SU-DHL-6 (cell line): Measurements from ENCODE around the gene PPP1R7.

ENCODE experiments used
- H2AFZ ChIP-seq: fragments of 200-600 bp; sonication (generic); 2 replicates; pipeline ENCODE4 v1.6.1; 2014; ENCODE audit warnings: low read depth, mild to moderate bottlenecking, moderate library complexity, mixed read lengths, antibody characterized with exemption, low read length; ENCODE audit not compliant: severe bottlenecking
- H3F3A ChIP-seq: fragments of 200-600 bp; shearing (Covaris generic); 2 replicates; pipeline ENCODE4 v1.6.0; 2016; ENCODE audit warnings: antibody characterized with exemption, mild to moderate bottlenecking; ENCODE audit not compliant: insufficient read depth
- H3K27ac ChIP-seq: fragments of 200-600 bp; sonication (generic); 2 replicates; pipeline ENCODE4 v1.5.1; 2016; ENCODE audit warnings: low read depth, mild to moderate bottlenecking, low read length, moderate library complexity, mixed read lengths
- H3K27me3 ChIP-seq: fragments of 200-600 bp; sonication (generic), shearing (Covaris generic); 2 replicates; pipeline ENCODE4 v1.6.0; 2014; ENCODE audit warnings: mild to moderate bottlenecking, low read length
- H3K36me3 ChIP-seq: fragments of 200-600 bp; sonication (generic); 2 replicates; pipeline ENCODE4 v1.6.1; 2014; ENCODE audit warnings: mild to moderate bottlenecking, low read length, mixed read lengths
- H3K4me2 ChIP-seq: fragments of 300-600, 200-600 bp; shearing (Covaris generic), sonication (generic); 2 replicates; pipeline ENCODE4 v1.6.0; 2014; ENCODE audit warnings: low read length, low read depth, mild to moderate bottlenecking; ENCODE audit not compliant: poor library complexity, severe bottlenecking
- H3K4me3 ChIP-seq: fragments of 200-600 bp; sonication (generic); 2 replicates; pipeline ENCODE4 v1.5.1; 2014; ENCODE audit warnings: antibody characterized with exemption, low read length, mild to moderate bottlenecking, mixed read lengths; ENCODE audit not compliant: insufficient read depth, poor library complexity, severe bottlenecking
- H3K79me2 ChIP-seq: fragments of 200-600 bp; sonication (generic); 2 replicates; pipeline ENCODE4 v1.6.1; 2014; ENCODE audit warnings: mild to moderate bottlenecking, low read length, moderate library complexity; ENCODE audit not compliant: insufficient read depth
- H3K9ac ChIP-seq: fragments of 200-600 bp; sonication (generic); 2 replicates; pipeline ENCODE4 v1.7.0; 2014; ENCODE audit warnings: mild to moderate bottlenecking, low read length
- H3K9me2 ChIP-seq: fragments of 200-600 bp; sonication (generic); replicated peaks from 2 replicates; pipeline ENCODE4 v1.6.1; 2014; ENCODE audit warnings: low read length; ENCODE audit not compliant: insufficient read depth
- H3K9me3 ChIP-seq: fragments of 200-600 bp; sonication (generic); 2 replicates; pipeline ENCODE4 v1.6.1; 2014; ENCODE audit warnings: low read length, mixed read lengths; ENCODE audit not compliant: insufficient read depth
- H4K20me1 ChIP-seq: fragments of 200-600 bp; sonication (generic); 2 replicates; pipeline ENCODE4 v1.6.1; 2014; ENCODE audit warnings: low read depth, mild to moderate bottlenecking, antibody characterized with exemption, low read length, moderate library complexity, mixed read lengths
- CTCF ChIP-seq: fragments of 200-600 bp; sonication (generic); IDR thresholded peaks from one replicate; pipeline ENCODE4 v1.5.1; 2017; ENCODE audit warnings: antibody characterized with exemption, mild to moderate bottlenecking, low read length, moderate library complexity; ENCODE audit not compliant: insufficient read depth, poor library complexity, severe bottlenecking
- EZH2phosphoT487 ChIP-seq: fragments of 200-600 bp; sonication (generic), shearing (Covaris generic); conservative IDR thresholded peaks from 2 replicates; pipeline ENCODE4 v1.6.1; 2018; ENCODE audit warnings: mild to moderate bottlenecking, antibody characterized with exemption, low read length, moderate library complexity, mixed read lengths

Gene PPP1R7

DNA sequence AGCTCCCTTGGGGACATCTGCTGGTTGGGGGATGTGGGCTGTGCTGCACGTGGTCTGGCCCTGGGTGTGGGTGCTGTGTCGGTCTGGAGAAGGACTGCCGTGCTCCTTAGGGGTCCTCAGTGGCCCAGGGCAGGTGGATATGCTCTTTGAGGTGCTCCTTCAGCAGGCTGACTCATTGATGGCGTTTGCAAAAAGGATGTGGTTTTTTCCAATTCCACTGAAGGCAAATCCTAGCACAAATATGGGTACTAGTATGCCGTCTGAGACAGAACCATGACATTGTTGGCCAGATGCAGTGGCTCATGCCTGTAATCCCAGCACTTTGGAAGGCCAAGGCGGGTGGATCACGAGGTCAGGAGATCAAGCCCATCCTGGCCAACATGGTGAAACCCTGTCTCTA, 3.3 kb downstream of the PPP1R7 start:
- Histone ChIP-seq H3K36me3 (no peaks in the 10 kb centered on the region), H2AFZ (no peak overlapping the region), H4K20me1 (no peaks in the 10 kb centered on the region), H3K27me3 (no peaks in the 10 kb centered on the region), H3K4me2 (no peak overlapping the region), H3K9ac (no peak overlapping the region), H3F3A (no peaks in the 10 kb centered on the region), H3K79me2 (peaks cover 25% of the 10 kb centered on the region; the same call in 1 of the 2 replicates), H3K9me2 (no peaks in the 10 kb centered on the region), H3K27ac (no peak overlapping the region), H3K9me3 (no peaks in the 10 kb centered on the region), H3K4me3 (no peak overlapping the region)
- TF ChIP-seq EZH2phosphoT487 (no peak), CTCF (no peak)

GRCh38 chr2:241154915-241155314, 4.6 kb downstream of the PPP1R7 start:
- TF ChIP-seq CTCF (no peak), EZH2phosphoT487 (no peak)
- H3K9ac ChIP-seq = no peak overlapping the region
- no peak overlapping the region for H2AFZ ChIP-seq
- no peaks in the 10 kb centered on the region for H4K20me1 ChIP-seq
- H3K9me3 ChIP-seq = no peaks in the 10 kb centered on the region
- H3K4me3 ChIP-seq = no peak overlapping the region
- H3K4me2 ChIP-seq = no peak overlapping the region
- H3K9me2 ChIP-seq = no peaks in the 10 kb centered on the region
- no peak overlapping the region for H3K27ac ChIP-seq
- peaks cover 25% of the 10 kb centered on the region; the same call in 1 of the 2 replicates for H3K79me2 ChIP-seq
- H3F3A ChIP-seq = no peaks in the 10 kb centered on the region
- no peaks in the 10 kb centered on the region for H3K36me3 ChIP-seq
- H3K27me3 ChIP-seq = no peaks in the 10 kb centered on the region

DNA sequence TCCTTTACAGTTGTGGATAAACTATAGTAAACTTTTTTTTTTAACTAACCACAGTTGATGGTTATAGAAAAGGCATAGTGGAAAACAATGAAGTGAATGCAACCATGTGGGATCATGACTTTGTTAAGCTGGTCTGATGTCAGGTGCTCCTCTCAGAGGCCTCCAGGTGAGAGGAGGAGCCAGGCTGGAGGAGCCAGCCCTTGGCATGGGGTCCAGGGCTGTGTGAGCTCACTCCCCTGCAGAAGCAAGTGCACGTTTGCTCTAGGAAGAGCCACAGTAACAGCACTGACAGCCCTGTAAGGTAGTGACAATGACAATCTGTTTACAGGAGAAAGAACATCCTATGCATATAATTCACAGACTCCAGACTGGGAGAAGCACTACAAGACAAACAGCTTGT, 5.7 kb downstream of the PPP1R7 start:
- no peaks in the 10 kb centered on the region for H3F3A ChIP-seq
- H3K4me2 ChIP-seq = no peak overlapping the region
- no peaks in the 10 kb centered on the region for H3K9me3 ChIP-seq
- H2AFZ ChIP-seq = no peak overlapping the region
- no peaks in the 10 kb centered on the region for H3K36me3 ChIP-seq
- TF ChIP-seq EZH2phosphoT487 (no peak), CTCF (no peak)
- H3K27me3 ChIP-seq = no peaks in the 10 kb centered on the region
- no peak overlapping the region for H3K27ac ChIP-seq
- no peak overlapping the region for H3K4me3 ChIP-seq
- no peaks in the 10 kb centered on the region for H3K9me2 ChIP-seq
- no peaks in the 10 kb centered on the region for H4K20me1 ChIP-seq
- H3K79me2 ChIP-seq = peaks cover 20% of the 10 kb centered on the region; the same call in 1 of the 2 replicates
- no peak overlapping the region for H3K9ac ChIP-seq
